Measurements from ENCODE around the gene MRM3.

GRCh38 chr17:787641-788221, 5.6 kb downstream of the MRM3 start:
- TF ChIP-seq CTCF (IDR thresholded peaks at IDR 0.05; ENCODE audit: low read depth, low read length): no peak
- TF ChIP-seq EZH2phosphoT487 (IDR thresholded peaks at IDR 0.05; ENCODE audit: low read depth): no peak
